Measurements from ENCODE around the gene CLCNKB.
"Not testable (repeated sequence)": the region's sequence is repeated elsewhere in the genome, so short reads cannot be mapped to it uniquely, and the experiment has no call there.

CLCNKB gene

GRCh38 chr1:16015491-16015890 lies 28.1 kb upstream of the CLCNKB start:
- DNase-seq (ENCODE audit: low read depth): no peak

- DNase-seq (ENCODE audit: low read depth): no peak
Measured at GRCh38 chr1:16015960-16016901, 27.4 kb upstream of the CLCNKB start.

GRCh38 chr1:16017076-16017460 lies 26.5 kb upstream of the CLCNKB start:
- no peak for DNase-seq (ENCODE audit: low read depth)

- DNase-seq (ENCODE audit: low read depth): no peak
Measured at GRCh38 chr1:16017461-16018303, 25.9 kb upstream of the CLCNKB start, which contains the start of gene HSPB7. TSS of gene HSPB7 (minus strand) at chr1:16018043. CDS start at chr1:16017963, 80 bp downstream.

GRCh38 chr1:16018308-16018707 lies 25.3 kb upstream of the CLCNKB start:
- DNase-seq (ENCODE audit: low read depth): no peak

GRCh38 chr1:16018749-16019643 lies 24.6 kb upstream of the CLCNKB start:
- DNase-seq (ENCODE audit: low read depth): no peak

GRCh38 chr1:16019644-16020277 lies 23.8 kb upstream of the CLCNKB start:
- no peak for DNase-seq (ENCODE audit: low read depth)

GRCh38 chr1:16020325-16020724 lies 23.3 kb upstream of the CLCNKB start:
- no peak for DNase-seq (ENCODE audit: low read depth)

- DNase-seq (ENCODE audit: low read depth): not testable (repeated sequence)
Measured at GRCh38 chr1:16020878-16021277, 22.7 kb upstream of the CLCNKB start.

- no peak for DNase-seq (ENCODE audit: low read depth)
Measured at GRCh38 chr1:16021681-16022080, 21.9 kb upstream of the CLCNKB start, which contains the start of gene CLCNKA. TSS of gene CLCNKA (plus strand) at chr1:16022036. CDS start at chr1:16022620, 584 bp downstream.

- DNase-seq (ENCODE audit: low read depth): no peak
Measured at GRCh38 chr1:16022393-16022792, 21.2 kb upstream of the CLCNKB start.

GRCh38 chr1:16023050-16023653 lies 20.4 kb upstream of the CLCNKB start:
- no peak for DNase-seq (ENCODE audit: low read depth)

- not testable (repeated sequence) for DNase-seq (ENCODE audit: low read depth)
Measured at GRCh38 chr1:16026302-16026701, 17.3 kb upstream of the CLCNKB start.

GRCh38 chr1:16026723-16027484 lies 16.7 kb upstream of the CLCNKB start:
- DNase-seq (ENCODE audit: low read depth): no peak

- DNase-seq (ENCODE audit: low read depth): no peak
Measured at GRCh38 chr1:16028237-16029002, 15.2 kb upstream of the CLCNKB start.

GRCh38 chr1:16029003-16029268 lies 14.6 kb upstream of the CLCNKB start:
- DNase-seq (ENCODE audit: low read depth): not testable (repeated sequence)

- no peak for DNase-seq (ENCODE audit: low read depth)
Measured at GRCh38 chr1:16029288-16029687, 14.3 kb upstream of the CLCNKB start.

GRCh38 chr1:16031551-16031950 lies 12.0 kb upstream of the CLCNKB start:
- no peak for DNase-seq (ENCODE audit: low read depth)

- DNase-seq (ENCODE audit: low read depth): no peak
Measured at GRCh38 chr1:16032388-16033102, 11.0 kb upstream of the CLCNKB start.
